GM21786 (cell line): ENCODE data around the gene UCN2.
A peak's percentile ranks its signal among the peaks of the same experiment; 100 is the strongest.
"Not testable (repeated sequence)": the region's sequence is repeated elsewhere in the genome, so short reads cannot be mapped to it uniquely, and the experiment has no call there.

ENCODE experiments used
- ATAC-seq: cut with Tn5 transposase; IDR thresholded peaks from one replicate; pipeline ENCODE4 v1.9.1; 2021; ENCODE audit not compliant: unreplicated experiment

Gene UCN2

DNA sequence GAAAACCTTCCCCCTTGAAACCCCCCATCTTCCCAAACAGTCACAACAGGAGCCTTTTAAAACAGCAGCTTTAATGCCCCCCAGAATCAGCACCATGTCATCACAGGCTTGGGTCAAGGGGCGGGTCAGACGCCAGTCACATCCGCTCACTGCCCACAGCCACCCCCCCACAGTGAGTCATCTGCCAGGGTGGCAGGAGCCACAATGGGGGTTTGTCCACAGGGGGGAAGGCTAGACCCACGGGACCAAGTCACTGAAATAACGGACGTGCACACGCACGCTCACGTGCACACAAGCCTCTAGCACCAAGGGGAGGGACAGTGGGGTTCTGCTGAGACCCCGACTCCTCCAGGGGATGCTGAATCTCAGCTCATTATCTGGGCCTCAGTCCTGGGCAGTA, 441 bp upstream of the UCN2 start:
- ATAC-seq: no peak

- ATAC-seq: no peak
These were observed 1.1 kb downstream of the UCN2 start for GRCh38 chr3:48562367-48563095.

- ATAC-seq: no peak
These were observed 2.4 kb downstream of the UCN2 start for GRCh38 chr3:48561045-48561736.

GRCh38 chr3:48560648-48561018, 2.9 kb downstream of the UCN2 start:
- ATAC-seq: no peak

GRCh38 chr3:48558493-48559134, 5.0 kb downstream of the UCN2 start:
- ATAC-seq: no peak

- peak; percentile 77 for ATAC-seq
These were observed 6.6 kb downstream of the UCN2 start, which contains the start of gene PFKFB4 for GRCh38 chr3:48556796-48557626. TSS of gene PFKFB4 (minus strand) at chr3:48556803. CDS start at chr3:48556777, 26 bp downstream.

GRCh38 chr3:48555949-48556795, 7.4 kb downstream of the UCN2 start:
- ATAC-seq: no peak

GRCh38 chr3:48555231-48555948, 8.2 kb downstream of the UCN2 start:
- no peak for ATAC-seq

GRCh38 chr3:48553886-48554845, 9.4 kb downstream of the UCN2 start:
- no peak for ATAC-seq

GRCh38 chr3:48553361-48553760, 10.2 kb downstream of the UCN2 start:
- no peak for ATAC-seq

- ATAC-seq: no peak
These were observed 11.2 kb downstream of the UCN2 start for GRCh38 chr3:48552111-48552951.

GRCh38 chr3:48551651-48552050, 11.9 kb downstream of the UCN2 start:
- not testable (repeated sequence) for ATAC-seq

GRCh38 chr3:48548729-48549705, 14.6 kb downstream of the UCN2 start:
- no peak for ATAC-seq

DNA sequence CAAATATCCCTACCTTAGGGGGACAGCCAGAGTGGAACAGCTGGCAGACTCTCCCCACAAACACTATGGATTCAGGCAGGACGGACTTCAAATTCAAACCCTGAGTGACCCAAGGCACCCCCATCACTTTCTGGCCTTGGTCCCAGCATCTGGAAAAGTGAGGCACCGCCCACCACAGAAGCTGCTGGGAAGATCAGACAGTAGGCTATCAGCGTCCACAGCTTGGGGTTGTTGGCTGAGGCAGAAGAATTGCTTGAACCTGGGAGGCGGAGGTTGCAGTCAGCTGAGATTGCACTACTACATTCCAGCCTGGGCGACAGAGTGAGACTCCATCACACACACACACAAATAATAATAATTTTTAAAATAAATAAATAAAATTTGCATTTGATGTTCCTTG, 15.5 kb downstream of the UCN2 start:
- no peak for ATAC-seq

DNA sequence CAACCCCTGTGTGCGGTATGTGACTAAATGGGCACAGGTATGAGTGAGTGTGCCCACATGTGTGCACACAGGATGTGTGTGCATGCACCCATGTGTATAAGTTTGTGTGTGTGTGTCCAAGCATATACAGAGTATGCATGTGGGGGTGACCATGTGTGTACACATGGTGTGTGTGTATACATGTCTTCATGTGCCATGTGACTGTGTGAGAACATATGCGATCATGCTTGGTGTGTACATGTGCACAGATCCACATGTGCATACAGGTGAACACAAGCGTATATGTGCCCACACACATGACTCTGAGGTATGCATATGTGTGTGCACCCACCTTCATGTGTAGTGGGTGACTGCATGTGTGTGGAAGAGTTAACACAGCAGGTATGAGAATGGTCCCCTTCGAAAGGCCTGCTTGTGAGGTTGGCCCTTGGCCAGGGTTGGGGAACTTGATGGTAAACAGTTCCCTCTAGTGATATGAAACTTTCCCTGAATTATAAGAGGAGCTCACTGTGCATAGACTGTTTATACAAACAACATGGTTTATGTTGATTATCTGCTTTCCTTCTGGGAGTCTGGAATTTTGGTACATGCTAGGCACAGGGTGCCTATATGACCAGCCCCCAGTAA, 17.3 kb downstream of the UCN2 start:
- ATAC-seq: no peak

DNA sequence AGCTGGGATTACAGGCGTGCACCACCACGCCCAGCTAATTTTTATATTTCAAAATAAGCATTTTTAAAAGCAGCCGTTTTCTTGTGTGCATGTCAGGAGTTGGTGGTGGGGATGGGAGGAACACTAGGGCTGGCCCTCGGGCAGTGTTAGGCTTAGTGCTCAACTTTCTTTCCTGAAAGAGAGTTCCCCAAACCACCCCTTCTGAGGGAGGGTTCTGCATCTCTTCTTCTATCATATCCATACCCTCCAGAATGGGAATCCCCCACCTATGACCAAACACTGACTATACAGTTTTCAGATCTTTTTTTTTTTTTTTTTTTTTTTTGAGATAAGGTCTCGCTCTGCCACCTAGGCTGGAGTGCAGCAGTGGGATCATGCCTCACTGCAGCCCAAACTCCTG, 19.4 kb downstream of the UCN2 start:
- no peak for ATAC-seq
